Activated B cell treated with CpG ODN at 0.5 μM for 24 hours (primary cell): ENCODE measurements around the gene SERINC5. TPM values are rescaled to one million over a fixed set of nuclear protein-coding genes. Genes with fewer than 3 reads are reported as not detected.
"Not testable (repeated sequence)": the region's sequence is repeated elsewhere in the genome, so short reads cannot be mapped to it uniquely, and the experiment has no call there.

Source experiments
- ATAC-seq: fragments of 200-7000 bp; cut with Tn5 transposase; one replicate; pipeline ENCODE4 v1.10.0; 2021; ENCODE audit warnings: low read depth, mild to moderate bottlenecking, moderate library complexity
- CTCF ChIA-PET: fragments of 350-600 bp; sonication (Branson Sonifier 250); formaldehyde crosslinking; loops from one replicate; lab custom pipeline; 2021; ENCODE audit warnings: antibody characterized with exemption; lab: Charles Lee
- POLR2A ChIA-PET: fragments of 350-600 bp; sonication (Branson Sonifier 250); formaldehyde crosslinking; loops from one replicate; lab custom pipeline; 2021; ENCODE audit warnings: antibody characterized with exemption; lab: Charles Lee
- DNase-seq: peaks from one replicate; pipeline ENCODE4 v3.0.0; 2022
- H3K27ac Mint-ChIP-seq: one replicate; pipeline ENCODE4 v1.8.0; 2020; ENCODE audit warnings: mixed read lengths
- H3K27me3 Mint-ChIP-seq: one replicate; pipeline ENCODE4 v1.8.0; 2021; ENCODE audit warnings: mixed read lengths
- H3K36me3 Mint-ChIP-seq: one replicate; pipeline ENCODE4 v1.8.0; 2021; ENCODE audit warnings: low read depth, mixed read lengths
- H3K4me1 Mint-ChIP-seq: one replicate; pipeline ENCODE4 v1.8.0; 2021; ENCODE audit warnings: mixed read lengths
- H3K4me3 Mint-ChIP-seq: one replicate; pipeline ENCODE4 v1.8.0; 2020; ENCODE audit warnings: mild to moderate bottlenecking, mixed read lengths
- H3K9me3 Mint-ChIP-seq: one replicate; pipeline ENCODE4 v1.8.0; 2020; ENCODE audit warnings: mixed read lengths
- CTCF ChIP-seq: fragments of 200-600 bp; IDR thresholded peaks from one replicate; pipeline ENCODE4 v1.8.0; 2022; ENCODE audit warnings: antibody characterized with exemption, mild to moderate bottlenecking
- intact Hi-C: fragments of 100-400 bp; cut with micrococcal nuclease; formaldehyde crosslinking; loops from one replicate; pipeline ENCODE4 v1.15.1; 2024
- total RNA-seq: library from RNA; stranded (reverse); gene quantifications from 2 replicates; pipeline ENCODE4 v1.2.3, GENCODE V29; 2022

Gene SERINC5
- total RNA-seq, 1 donor from 2014 or later, result 5.3 TPM

GRCh38 chr5:80189201-80189600 is 66.6 kb downstream of the SERINC5 start:
- no peaks in the 10 kb centered on the region for H3K9me3 Mint-ChIP-seq
- DNase-seq (no peak), ATAC-seq (no peak)
- ChIA-PET CTCF (no interaction called here), POLR2A (no interaction called here)
- no peaks in the 10 kb centered on the region for H3K36me3 Mint-ChIP-seq
- no peak for TF ChIP-seq CTCF
- no peaks in the 10 kb centered on the region for H3K27me3 Mint-ChIP-seq
- no peak overlapping the region for H3K27ac Mint-ChIP-seq
- intact Hi-C loops, result loop anchor here (10.0 kb wide), 1 partner anchor 66 kb away; the partner anchor contains the start of gene SERINC5
- H3K4me1 Mint-ChIP-seq, result peaks cover 77% of the 10 kb centered on the region
- peak overlapping the region; percentile 33 for H3K4me3 Mint-ChIP-seq

- no peak overlapping the region for H3K4me3 Mint-ChIP-seq
- no peaks in the 10 kb centered on the region for H3K9me3 Mint-ChIP-seq
- DNase-seq, result no peak
- peaks cover 78% of the 10 kb centered on the region for H3K4me1 Mint-ChIP-seq
- intact Hi-C loops, result loop anchor here (10.0 kb wide), 1 partner anchor 67 kb away; the partner anchor contains the start of gene SERINC5
- ChIA-PET POLR2A (interaction anchor here (0.6 to 0.9 kb wide), 2 partner anchors 52 to 855 kb away, joined by 3 to 4 read pairs; no protein-coding TSS in a partner anchor), CTCF (no interaction called here)
- H3K36me3 Mint-ChIP-seq, result no peaks in the 10 kb centered on the region
- H3K27me3 Mint-ChIP-seq, result no peaks in the 10 kb centered on the region
- no peak for TF ChIP-seq CTCF
- no peak for ATAC-seq
- no peak overlapping the region for H3K27ac Mint-ChIP-seq
Observed at GRCh38 chr5:80187421-80188090, 68.3 kb downstream of the SERINC5 start.

GRCh38 chr5:80185535-80185934 is 70.3 kb downstream of the SERINC5 start:
- POLR2A ChIA-PET, H3K9me3 Mint-ChIP-seq, ATAC-seq, H3K36me3 Mint-ChIP-seq, H3K27ac Mint-ChIP-seq, CTCF ChIA-PET, H3K27me3 Mint-ChIP-seq, H3K4me3 Mint-ChIP-seq, DNase-seq: not testable (repeated sequence)
- peaks cover 79% of the 10 kb centered on the region for H3K4me1 Mint-ChIP-seq
- intact Hi-C loops, result loop anchor here (10.0 kb wide), 1 partner anchor 69 kb away; the partner anchor contains the start of gene SERINC5

GRCh38 chr5:80185095-80185494 is 70.8 kb downstream of the SERINC5 start:
- Mint-ChIP-seq H3K9me3 (no peaks in the 10 kb centered on the region), H3K27me3 (no peaks in the 10 kb centered on the region), H3K4me1 (peaks cover 74% of the 10 kb centered on the region), H3K27ac (no peak overlapping the region), H3K4me3 (no peak overlapping the region), H3K36me3 (no peaks in the 10 kb centered on the region)
- TF ChIP-seq CTCF, result no peak
- ATAC-seq (no peak), DNase-seq (no peak)
- intact Hi-C loops, result loop anchor here (10.0 kb wide), 1 partner anchor 70 kb away; the partner anchor contains the start of gene SERINC5
- ChIA-PET POLR2A (no interaction called here), CTCF (no interaction called here)

- H3K27me3 Mint-ChIP-seq, result no peaks in the 10 kb centered on the region
- intact Hi-C loops, result loop anchor here (10.0 kb wide), 1 partner anchor 70 kb away; the partner anchor contains the start of gene SERINC5
- ChIA-PET CTCF (no interaction called here), POLR2A (interaction anchor here (1.1 kb wide), 1 partner anchor 73 kb away, joined by 4 read pairs; no protein-coding TSS in a partner anchor)
- H3K27ac Mint-ChIP-seq, result peak overlapping the region; percentile 5
- no peaks in the 10 kb centered on the region for H3K36me3 Mint-ChIP-seq
- H3K9me3 Mint-ChIP-seq, result no peaks in the 10 kb centered on the region
- peaks cover 69% of the 10 kb centered on the region for H3K4me1 Mint-ChIP-seq
- ATAC-seq (no peak), DNase-seq (no peak)
- TF ChIP-seq CTCF, result no peak
- H3K4me3 Mint-ChIP-seq, result no peak overlapping the region
Observed at GRCh38 chr5:80184235-80185023, 71.4 kb downstream of the SERINC5 start.

- intact Hi-C loops, result loop anchor here (10.0 kb wide), 1 partner anchor 71 kb away; the partner anchor contains the start of gene SERINC5
- H3K4me3 Mint-ChIP-seq, result peak overlapping the region; percentile 36
- DNase-seq, H3K27me3 Mint-ChIP-seq, CTCF ChIA-PET, H3K36me3 Mint-ChIP-seq, H3K9me3 Mint-ChIP-seq: not testable (repeated sequence)
- POLR2A ChIA-PET, result interaction anchor here (1.1 kb wide), 1 partner anchor 74 kb away, joined by 4 read pairs; no protein-coding TSS in a partner anchor
- ATAC-seq, result peak; percentile 50
- H3K4me1 Mint-ChIP-seq, result peaks cover 63% of the 10 kb centered on the region
- H3K27ac Mint-ChIP-seq, result peak overlapping the region; percentile 36
Observed at GRCh38 chr5:80183728-80184234, 72.1 kb downstream of the SERINC5 start.
